ENCODE measurements around the gene MRGPRX3. TPM values are rescaled to one million over a fixed set of nuclear protein-coding genes. Genes with fewer than 3 reads are reported as not detected.

Gene MRGPRX3
- total and polyA plus RNA-seq, 2 of the 4 experiments (the other 2 are of a cell fraction), result not detected

- H3K4ac ChIP-seq (ENCODE audit: low read depth, low read length), result no peak overlapping the region
- no peak overlapping the region for H3K4me3 ChIP-seq (ENCODE audit: insufficient read depth, low read depth, low read length)
- no CpG with 5 or more reads among the region's 2 CpGs for WGBS, 2 experiments (ENCODE audit: extremely low coverage in 2 of 2, insufficient read length in 1 of 2)
- ChIA-PET CTCF (no interaction called here), POLR2A (ENCODE audit: unreplicated experiment) (no interaction called here)
- no peak overlapping the region for H3K23ac ChIP-seq (ENCODE audit: low read depth, low read length)
- DNase-seq, result no peak
- no peak overlapping the region for H2BK120ac ChIP-seq (ENCODE audit: low read depth, low read length)
- no peaks in the 10 kb centered on the region; the same call in 1 of the 2 replicates for H3K27me3 ChIP-seq (ENCODE audit: control insufficient read depth, insufficient read depth, low read length)
- no peak overlapping the region for H3K27ac ChIP-seq (ENCODE audit: insufficient read depth, low read length)
- H3K9me3 ChIP-seq (ENCODE audit: control insufficient read depth, insufficient read depth, low read length), result no peaks in the 10 kb centered on the region
- no peak overlapping the region for H4K91ac ChIP-seq (ENCODE audit: insufficient read depth, low read depth, low read length)
- H3K56ac ChIP-seq (ENCODE audit: extremely low read depth, insufficient read depth, low read length), result no peak overlapping the region
- H4K8ac ChIP-seq (ENCODE audit: low read depth in 2 of 2, low read length in 2 of 2), result no peak overlapping the region
- no peak overlapping the region for H3K18ac ChIP-seq (ENCODE audit: low read depth, low read length)
- H3K9ac ChIP-seq (ENCODE audit: low read depth, low read length), result no peak overlapping the region
- no peak overlapping the region for H2BK5ac ChIP-seq (ENCODE audit: low read depth, low read length, poor library complexity, severe bottlenecking)
- no peak overlapping the region for H2AFZ ChIP-seq (replicated peaks; ENCODE audit: low read length, poor library complexity)
- intact Hi-C loops (cut with micrococcal nuclease) (no loop called here), in situ Hi-C loops (cut with MboI; ENCODE audit: low sequenced_read_pairs) (no loop called here), dilution Hi-C loops (cut with HindIII; ENCODE audit: low sequenced_read_pairs, unreplicated experiment) (no loop called here)
- no peak overlapping the region for H4K5ac ChIP-seq (ENCODE audit: low read depth, low read length)
- no peak overlapping the region for H2AK5ac ChIP-seq (ENCODE audit: low read depth, low read length)
- no peak for TF ChIP-seq MAZ (IDR thresholded peaks at IDR 0.05; ENCODE audit: borderline replicate concordance, low read depth, low read length)
- TF ChIP-seq CEBPB (IDR thresholded peaks at IDR 0.05; ENCODE audit: low read depth, low read length), result no peak
- TF ChIP-seq SMC3 (IDR thresholded peaks at IDR 0.05; ENCODE audit: low read depth, low read length), result no peak
- TF ChIP-seq NFE2L2 (IDR thresholded peaks at IDR 0.05; ENCODE audit: low read depth, low read length), result no peak
- no peak for TF ChIP-seq ELK1 (IDR thresholded peaks at IDR 0.05; ENCODE audit: borderline replicate concordance, low read depth, low read length)
- no peak for TF ChIP-seq MXI1 (IDR thresholded peaks at IDR 0.05; ENCODE audit: borderline replicate concordance, low read depth, low read length)
- no peak for TF ChIP-seq RFX5 (IDR thresholded peaks at IDR 0.05; ENCODE audit: low read depth, low read length)
- TF ChIP-seq CTCF (conservative IDR thresholded peaks at IDR 0.05; ENCODE audit: low read depth, low read length), result no peak
- no peak for TF ChIP-seq RAD21 (IDR thresholded peaks at IDR 0.05; ENCODE audit: low read length)
- no peak for TF ChIP-seq BHLHE40 (IDR thresholded peaks at IDR 0.05; ENCODE audit: low read depth, low read length)
- no peak for TF ChIP-seq CHD1 (IDR thresholded peaks at IDR 0.05; ENCODE audit: low read depth, low read length)
- TF ChIP-seq POLR2A (IDR thresholded peaks at IDR 0.05; ENCODE audit: low read depth, low read length), result no peak
- no peak for TF ChIP-seq FOS (IDR thresholded peaks at IDR 0.05; ENCODE audit: low read depth, low read length)
- H3K4me1 ChIP-seq (ENCODE audit: control insufficient read depth, insufficient read depth, low read length), result no peaks in the 10 kb centered on the region
- H3K14ac ChIP-seq (replicated peaks; ENCODE audit: low read depth, low read length), result no peak overlapping the region
- no peak overlapping the region for H2AK9ac ChIP-seq (replicated peaks; ENCODE audit: low read depth, low read length, poor library complexity)
- BruUV-seq (replicated peaks), result no TSS peak
- no peak overlapping the region for H2BK15ac ChIP-seq (ENCODE audit: low read depth, low read length)
- H2BK20ac ChIP-seq (ENCODE audit: low read depth, low read length), result no peak overlapping the region
- H3K36me3 ChIP-seq (ENCODE audit: control insufficient read depth, insufficient read depth, low read length), result no peaks in the 10 kb centered on the region
- H3K4me2 ChIP-seq (ENCODE audit: low read depth, low read length), result no peak overlapping the region
- no peaks in the 10 kb centered on the region for H3K79me1 ChIP-seq (ENCODE audit: low read depth in 1 of 2, low read length in 2 of 2)
- ATAC-seq (ENCODE audit: low read depth), result no peak
- no peaks in the 10 kb centered on the region for H3K9me1 ChIP-seq (ENCODE audit: insufficient read depth, low read length)
- no peaks in the 10 kb centered on the region for H4K20me1 ChIP-seq (ENCODE audit: insufficient read depth, low read length)
Observed at GRCh38 chr11:18135308-18135707, 2.9 kb downstream of the MRGPRX3 start.

Data from IMR-90 (cell line).